Measurements from ENCODE around the gene RB1. TPM values are rescaled to one million over a fixed set of nuclear protein-coding genes. Genes with fewer than 3 reads are reported as not detected.

The RB1 gene
- total RNA-seq, 2 donors from 2014 or later, result 28.5 TPM

- Histone ChIP-seq H3K27ac (no peak overlapping the region), H3K36me3 (no peaks in the 10 kb centered on the region), H3K27me3 (no peaks in the 10 kb centered on the region), H3K9ac (ENCODE audit: low read depth in 2 of 2, low read length in 2 of 2) (no peak overlapping the region), H3K9me3 (no peaks in the 10 kb centered on the region), H3K4me1 (no peaks in the 10 kb centered on the region), H3K4me3 (no peak overlapping the region)
- no peak for TF ChIP-seq CTCF (IDR thresholded peaks at IDR 0.05)
- intact Hi-C loops (cut with DNase I), result loop anchor here (5.0 kb wide), 1 partner anchor 119 kb away; the partner anchor contains the start of gene LPAR6
- no peak for DNase-seq
Observed at GRCh38 chr13:48530833-48531232, 227.3 kb downstream of the RB1 start.

Other genes with a start within 250 kb of the RB1 start
- gene MED4, start 208.6 kb upstream of the RB1 start, total RNA-seq, result 10 to 100 TPM; 38.8 to 44.0 TPM
- 100 to 1,000 TPM; 257 to 456 TPM for gene ITM2B, start 70.5 kb upstream of the RB1 start, total RNA-seq
- gene LPAR6, start 109.4 kb downstream of the RB1 start, total RNA-seq, result 10 to 100 TPM in 1 of 2 donors, 1 to 10 TPM in 1; 4.9 to 17.8 TPM
- 1 to 10 TPM; 3.3 to 5.5 TPM for gene RCBTB2, start 229.3 kb downstream of the RB1 start, total RNA-seq

All from colonic mucosa (tissue), 4 donors.